ENCODE data around the gene LIN7C. TPM values are rescaled to one million over a fixed set of nuclear protein-coding genes. Genes with fewer than 3 reads are reported as not detected.

The LIN7C gene
- total and polyA plus RNA-seq, 7 donors, result 9.0 to 53.3 (median 34.3) TPM

GRCh38 chr11:27496461-27496860, 10.1 kb downstream of the LIN7C start:
- intact Hi-C loops (cut with DNase I), result loop anchor here (5.0 kb wide), 1 partner anchor 739 kb away; no protein-coding TSS in a partner anchor
- H3K4me1 ChIP-seq, result peaks cover 0 to 27% (median 24%) of the 10 kb centered on the region in 4 donors
- no peak overlapping the region for H3K4me3 ChIP-seq
- 62 to 84% methylated on average over 1 of the region's 1 CpG for WGBS, 2 donors
- H3K27ac ChIP-seq, result peak overlapping the region in 2 of 4 donors; percentile 38 to 44
- TF ChIP-seq POLR2AphosphoS5 (IDR thresholded peaks at IDR 0.05) (peak in 3 of 4 donors; percentile 32 to 55 (median 43)), CTCF (IDR thresholded peaks at IDR 0.05) (no peak), POLR2A (IDR thresholded peaks at IDR 0.05) (no peak), EP300 (IDR thresholded peaks at IDR 0.05) (peak in 1 of 4 donors; percentile 12)
- DNase-seq, result no peak
- no peaks in the 10 kb centered on the region for H3K27me3 ChIP-seq
- peaks cover 5 to 44% (median 10%) of the 10 kb centered on the region in 4 donors for H3K36me3 ChIP-seq
- H3K9me3 ChIP-seq, result no peaks in the 10 kb centered on the region

- Histone ChIP-seq H3K36me3 (peaks cover 2 to 44% (median 8%) of the 10 kb centered on the region in 4 donors), H3K4me1 (peaks cover 0 to 27% (median 24%) of the 10 kb centered on the region in 4 donors)
Measured at GRCh38 chr11:27495710-27496300, 10.8 kb downstream of the LIN7C start.

GRCh38 chr11:27489092-27489491, 17.5 kb downstream of the LIN7C start:
- no peak for DNase-seq
- TF ChIP-seq POLR2A (IDR thresholded peaks at IDR 0.05) (no peak), CTCF (IDR thresholded peaks at IDR 0.05) (no peak), EP300 (IDR thresholded peaks at IDR 0.05) (no peak), POLR2AphosphoS5 (IDR thresholded peaks at IDR 0.05) (no peak)
- H3K9me3 ChIP-seq, result no peaks in the 10 kb centered on the region
- no peaks in the 10 kb centered on the region for H3K27me3 ChIP-seq
- H3K27ac ChIP-seq, result no peak overlapping the region
- no peaks in the 10 kb centered on the region for H3K4me1 ChIP-seq
- peaks cover 0 to 17% (median 0%) of the 10 kb centered on the region in 4 donors for H3K36me3 ChIP-seq
- WGBS, 2 donors, result 94 to 95% methylated on average over 5 of the region's 5 CpGs
- intact Hi-C loops (cut with DNase I), result loop anchor here (5.0 kb wide), 1 partner anchor 192 kb away; no protein-coding TSS in a partner anchor
- H3K4me3 ChIP-seq, result no peak overlapping the region

More at GRCh38 chr11:27495710-27496300, 10.8 kb downstream of the LIN7C start:
- no peak for DNase-seq
- no peak overlapping the region for H3K4me3 ChIP-seq
- H3K27ac ChIP-seq, result peak overlapping the region in 1 of 4 donors; percentile 38
- no peaks in the 10 kb centered on the region for H3K9me3 ChIP-seq
- intact Hi-C loops (cut with DNase I), result loop anchor here (5.0 kb wide), 1 partner anchor 739 kb away; no protein-coding TSS in a partner anchor
- TF ChIP-seq CTCF (IDR thresholded peaks at IDR 0.05) (no peak), POLR2AphosphoS5 (IDR thresholded peaks at IDR 0.05) (no peak), POLR2A (IDR thresholded peaks at IDR 0.05) (no peak), EP300 (IDR thresholded peaks at IDR 0.05) (no peak)
- no peaks in the 10 kb centered on the region for H3K27me3 ChIP-seq
- 83 to 90% methylated on average over 1 of the region's 1 CpG for WGBS, 2 donors

GRCh38 chr11:27487706-27488105, 18.9 kb downstream of the LIN7C start:
- Histone ChIP-seq H3K4me1 (no peaks in the 10 kb centered on the region), H3K27ac (no peak overlapping the region), H3K27me3 (no peaks in the 10 kb centered on the region), H3K4me3 (no peak overlapping the region), H3K9me3 (no peaks in the 10 kb centered on the region), H3K36me3 (peaks cover 0 to 15% (median 0%) of the 10 kb centered on the region in 4 donors)
- WGBS, 2 donors, result 49 to 75% methylated on average over 6 of the region's 6 CpGs
- intact Hi-C loops (cut with DNase I), result loop anchor here (2.0 to 5.0 kb wide), 2 partner anchors 190 to 303 kb away; no protein-coding TSS in a partner anchor
- DNase-seq, result no peak
- TF ChIP-seq EP300 (IDR thresholded peaks at IDR 0.05), result no peak
- no peak for TF ChIP-seq POLR2A (IDR thresholded peaks at IDR 0.05)
- TF ChIP-seq CTCF (IDR thresholded peaks at IDR 0.05), result no peak

Data from sigmoid colon (tissue), 7 donors.